ENCODE measurements around the gene ZNF823. TPM values are rescaled to one million over a fixed set of nuclear protein-coding genes. Genes with fewer than 3 reads are reported as not detected.
A peak's percentile ranks its signal among the peaks of the same experiment; 100 is the strongest.

The ZNF823 gene
- total RNA-seq, 4 donors from 2014 or later: 3.4 to 14.2 (median 5.4) TPM

DNA sequence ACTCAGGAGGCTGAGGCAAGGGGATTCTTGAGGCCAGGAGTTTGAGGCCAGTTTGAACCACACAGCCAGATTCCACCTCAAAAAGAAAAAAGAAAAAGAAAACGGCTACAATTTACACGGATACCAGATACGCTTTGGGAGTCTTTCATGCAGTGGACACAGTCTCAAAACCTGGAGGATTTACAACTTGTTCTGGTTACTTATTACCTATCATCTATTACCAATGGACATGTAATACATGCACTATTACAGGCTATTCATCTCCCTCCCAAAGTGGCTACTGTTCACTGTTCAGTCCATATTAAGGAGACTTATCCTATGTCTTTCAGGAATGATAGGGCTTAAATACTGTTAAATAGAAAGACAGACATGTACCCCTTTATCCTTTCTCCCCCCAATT lies 33.3 kb downstream of the ZNF823 start:
- DNase-seq (ENCODE audit: low spot score) (no peak), ATAC-seq (ENCODE audit: low FRiP score) (no peak)
- TF ChIP-seq, protein P1, sequence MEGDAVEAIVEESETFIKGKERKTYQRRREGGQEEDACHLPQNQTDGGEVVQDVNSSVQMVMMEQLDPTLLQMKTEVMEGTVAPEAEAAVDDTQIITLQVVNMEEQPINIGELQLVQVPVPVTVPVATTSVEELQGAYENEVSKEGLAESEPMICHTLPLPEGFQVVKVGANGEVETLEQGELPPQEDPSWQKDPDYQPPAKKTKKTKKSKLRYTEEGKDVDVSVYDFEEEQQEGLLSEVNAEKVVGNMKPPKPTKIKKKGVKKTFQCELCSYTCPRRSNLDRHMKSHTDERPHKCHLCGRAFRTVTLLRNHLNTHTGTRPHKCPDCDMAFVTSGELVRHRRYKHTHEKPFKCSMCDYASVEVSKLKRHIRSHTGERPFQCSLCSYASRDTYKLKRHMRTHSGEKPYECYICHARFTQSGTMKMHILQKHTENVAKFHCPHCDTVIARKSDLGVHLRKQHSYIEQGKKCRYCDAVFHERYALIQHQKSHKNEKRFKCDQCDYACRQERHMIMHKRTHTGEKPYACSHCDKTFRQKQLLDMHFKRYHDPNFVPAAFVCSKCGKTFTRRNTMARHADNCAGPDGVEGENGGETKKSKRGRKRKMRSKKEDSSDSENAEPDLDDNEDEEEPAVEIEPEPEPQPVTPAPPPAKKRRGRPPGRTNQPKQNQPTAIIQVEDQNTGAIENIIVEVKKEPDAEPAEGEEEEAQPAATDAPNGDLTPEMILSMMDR (IDR thresholded peaks at IDR 0.05): no peak

DNA sequence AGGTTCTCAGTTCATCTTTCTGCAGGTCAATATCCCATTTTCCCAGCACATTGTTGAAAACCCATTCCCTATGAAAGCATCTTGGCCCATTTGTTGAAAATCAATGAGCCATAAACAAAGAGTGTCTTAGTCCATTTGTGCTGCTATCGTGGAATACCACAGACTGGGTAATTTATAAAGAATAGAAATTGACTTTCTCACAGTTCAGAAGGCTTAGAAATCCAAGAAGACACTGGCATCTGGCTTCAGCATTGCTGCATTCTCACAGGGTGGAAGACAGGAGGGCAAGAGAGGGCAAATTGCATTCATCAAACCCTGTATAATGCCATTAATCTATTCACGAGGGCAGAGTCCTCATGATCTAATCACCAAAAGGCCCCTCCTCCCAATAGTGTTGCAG lies 34.1 kb downstream of the ZNF823 start:
- TF ChIP-seq, protein P1 (IDR thresholded peaks at IDR 0.05): no peak
- DNase-seq (ENCODE audit: low spot score): no peak
- no peak for ATAC-seq (ENCODE audit: low FRiP score)

- no peak for ATAC-seq (ENCODE audit: low FRiP score)
- no peak for DNase-seq (ENCODE audit: low spot score)
- TF ChIP-seq, protein P1 (IDR thresholded peaks at IDR 0.05): peak in 1 of 3 donors; percentile 13
These were observed 38.6 kb downstream of the ZNF823 start for GRCh38 chr19:11699931-11700794.

- ATAC-seq (ENCODE audit: low FRiP score): no peak
- TF ChIP-seq, protein P1 (IDR thresholded peaks at IDR 0.05): no peak
- DNase-seq (ENCODE audit: low spot score): no peak
These were observed 40.5 kb downstream of the ZNF823 start for GRCh38 chr19:11698231-11698630.

DNA sequence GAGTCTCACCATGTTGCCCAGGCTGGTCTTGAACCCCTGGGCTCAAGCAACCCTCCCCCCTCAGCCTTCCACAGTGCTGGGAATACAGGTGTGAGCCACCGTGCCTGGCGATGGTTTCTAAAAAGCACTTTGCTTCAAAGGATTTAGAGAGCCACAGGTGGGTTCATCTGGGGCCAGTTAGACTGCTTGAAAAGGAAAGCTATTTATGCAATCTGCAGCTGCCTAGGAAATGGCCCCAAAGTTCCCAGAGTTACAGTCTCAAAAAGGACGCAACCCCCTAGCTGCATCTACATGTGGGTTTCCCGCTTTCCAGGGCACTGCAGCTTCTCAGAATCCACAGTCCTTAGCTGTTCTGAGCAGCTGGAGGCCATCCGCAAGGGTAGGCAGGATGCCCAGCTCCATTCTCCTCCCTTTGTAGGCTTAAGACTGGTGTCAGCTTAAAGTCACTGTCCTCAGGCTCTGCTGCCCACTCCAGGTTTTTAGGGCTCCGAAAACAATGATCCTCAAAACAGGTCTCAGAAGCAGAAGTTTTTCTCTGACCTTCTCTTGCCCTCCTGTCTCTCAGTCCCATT lies 41.4 kb downstream of the ZNF823 start:
- DNase-seq (ENCODE audit: low spot score) (no peak), ATAC-seq (ENCODE audit: low FRiP score) (no peak)
- TF ChIP-seq, protein P1 (IDR thresholded peaks at IDR 0.05): no peak

GRCh38 chr19:11694533-11695439 lies 44.0 kb downstream of the ZNF823 start:
- TF ChIP-seq, protein P1 (IDR thresholded peaks at IDR 0.05): no peak
- ATAC-seq (ENCODE audit: low FRiP score) (peak; percentile 99), DNase-seq (ENCODE audit: low spot score) (peak; percentile 98)

Measured in omental fat pad (tissue), 4 donors.